Smooth muscle cell of bladder (primary cell): ENCODE measurements around the gene RGS3. TPM values are rescaled to one million over a fixed set of nuclear protein-coding genes. Genes with fewer than 3 reads are reported as not detected.

Experiments
- total RNA-seq: library from RNA; depleted of rRNA; stranded (reverse); fragments of >200 nt; gene quantifications from 2 replicates; pipeline ENCODE4 v1.2.3, GENCODE V29; 2014

The RGS3 gene
- total RNA-seq, result 23.9 and 29.1 TPM in 2 replicates

GRCh38 chr9:113463418-113464285 lies at the start of gene RGS3:
RGS3 (plus strand) TSS chr9:113463727; CDS start chr9:113463803, 76 bp downstream.

Other genes with a start within 250 kb of the RGS3 start
- gene FKBP15, start 242.4 kb upstream of the RGS3 start, total RNA-seq, result 14.6 and 17.7 TPM in 2 replicates
- 44.4 and 45.8 TPM in 2 replicates for gene SLC31A1, start 242.2 kb upstream of the RGS3 start, total RNA-seq
- 43.1 and 55.8 TPM in 2 replicates for gene CDC26, start 188.2 kb upstream of the RGS3 start, total RNA-seq
- 24.3 and 27.1 TPM in 2 replicates for gene PRPF4, start 188.1 kb upstream of the RGS3 start, total RNA-seq
- not detected in 2 replicates for gene RNF183, start 160.4 kb upstream of the RGS3 start, total RNA-seq
- 1.8 and 3.4 TPM in 2 replicates for gene WDR31, start 123.5 kb upstream of the RGS3 start, total RNA-seq
- gene BSPRY, start 114.2 kb upstream of the RGS3 start, total RNA-seq, result not detected in 2 replicates
- gene HDHD3, start 86.7 kb upstream of the RGS3 start, total RNA-seq, result 4.6 and 9.9 TPM in 2 replicates
- gene ALAD, start 62.4 kb upstream of the RGS3 start, total RNA-seq, result 23.3 and 24.8 TPM in 2 replicates
- 18.8 and 22.8 TPM in 2 replicates for gene POLE3, start 53.1 kb upstream of the RGS3 start, total RNA-seq
- gene C9orf43, start 53.0 kb upstream of the RGS3 start, total RNA-seq, result 0.14 and 0.18 TPM in 2 replicates